Glomerular endothelial cell (primary cell): ENCODE results near the gene RIMOC1. TPM values are rescaled to one million over a fixed set of nuclear protein-coding genes. Genes with fewer than 3 reads are reported as not detected.

Source experiments
- DNase-seq: peaks from one replicate; pipeline ENCODE4 v3.0.0-alpha.2; 2011; ENCODE audit warnings: low read depth, low spot score; ENCODE audit errors: extremely low read depth
- total RNA-seq: library from RNA; depleted of rRNA; stranded (reverse); fragments of >200 nt; gene quantifications from 2 replicates; pipeline ENCODE4 v1.2.3, GENCODE V29; 2015

Gene RIMOC1
- total RNA-seq, result 14.8 and 20.9 TPM in 2 replicates

- DNase-seq, result peak; percentile 93
Observed at GRCh38 chr5:41903892-41904799, at the start of gene RIMOC1. RIMOC1 (plus strand) TSS chr5:41904344; CDS start chr5:41904368, 24 bp downstream.

DNA sequence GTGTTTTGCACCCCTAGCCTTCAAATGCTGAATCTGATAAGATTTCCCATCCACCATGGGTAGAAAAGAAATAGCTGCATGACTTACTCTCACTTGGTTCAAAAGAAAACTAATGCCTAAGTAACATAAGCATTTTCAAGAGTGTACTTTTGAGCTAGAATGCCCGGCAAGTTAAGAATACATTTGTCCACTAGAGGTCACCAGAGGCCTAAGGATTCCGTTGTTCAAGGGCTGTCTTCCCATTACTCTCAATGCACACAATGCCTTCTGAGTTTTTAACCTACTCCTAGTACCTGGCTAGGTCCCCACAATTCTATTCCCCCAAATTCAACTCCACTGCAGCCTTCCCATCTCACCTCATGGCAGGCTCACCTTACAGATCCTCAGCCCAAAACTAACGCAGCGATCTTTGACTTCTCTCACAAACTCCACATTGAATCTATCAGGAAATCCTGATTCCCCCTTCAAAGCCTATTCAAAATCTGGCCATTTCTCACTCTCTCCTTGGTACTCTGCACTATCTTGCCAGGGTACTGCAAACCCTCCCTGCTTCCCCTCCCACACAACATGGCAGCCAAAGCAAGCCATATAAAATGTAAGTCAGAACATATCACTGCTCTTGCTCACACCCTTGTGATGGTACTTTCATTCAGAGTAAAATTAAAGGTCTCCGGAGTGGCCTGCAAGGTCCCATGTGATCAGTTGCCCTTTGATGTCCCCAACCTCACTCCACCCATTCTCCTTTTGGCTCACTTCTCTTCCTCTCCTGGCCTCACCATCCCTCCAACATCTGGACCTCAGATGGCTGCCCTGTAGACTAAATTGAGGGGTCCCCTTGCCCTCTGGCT lies 47.3 kb upstream of the RIMOC1 start:
- peak; percentile 77 for DNase-seq

DNA sequence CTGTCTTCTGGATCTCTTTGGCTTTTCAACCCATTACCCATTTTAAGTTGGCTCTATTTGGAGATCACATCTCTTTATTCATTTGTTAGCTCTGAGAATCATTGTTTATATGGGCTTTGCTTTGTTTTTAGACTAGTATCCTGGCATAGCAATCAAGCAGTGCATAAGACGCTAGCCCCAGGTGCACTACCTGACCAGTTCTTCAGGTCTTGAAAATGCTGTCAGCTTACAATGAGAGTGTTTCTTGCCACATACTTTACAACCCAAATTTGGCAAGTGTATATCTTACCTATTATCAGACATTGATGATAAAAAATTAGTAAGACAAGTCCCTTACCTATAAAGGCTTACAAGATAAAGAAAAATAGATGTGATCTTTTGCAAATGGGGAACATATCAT lies 46.2 kb upstream of the RIMOC1 start:
- no peak for DNase-seq

- DNase-seq, result no peak
Observed at GRCh38 chr5:41858890-41859289, 45.3 kb upstream of the RIMOC1 start.

GRCh38 chr5:41863871-41864486 lies 40.2 kb upstream of the RIMOC1 start:
- DNase-seq, result no peak

- DNase-seq, result no peak
Observed at GRCh38 chr5:41869151-41869723, 34.9 kb upstream of the RIMOC1 start.

GRCh38 chr5:41869724-41870626 lies 34.2 kb upstream of the RIMOC1 start, which contains the start of gene OXCT1:
OXCT1 (minus strand) TSS chr5:41870425; CDS start chr5:41870358, 67 bp downstream.
- no peak for DNase-seq

DNA sequence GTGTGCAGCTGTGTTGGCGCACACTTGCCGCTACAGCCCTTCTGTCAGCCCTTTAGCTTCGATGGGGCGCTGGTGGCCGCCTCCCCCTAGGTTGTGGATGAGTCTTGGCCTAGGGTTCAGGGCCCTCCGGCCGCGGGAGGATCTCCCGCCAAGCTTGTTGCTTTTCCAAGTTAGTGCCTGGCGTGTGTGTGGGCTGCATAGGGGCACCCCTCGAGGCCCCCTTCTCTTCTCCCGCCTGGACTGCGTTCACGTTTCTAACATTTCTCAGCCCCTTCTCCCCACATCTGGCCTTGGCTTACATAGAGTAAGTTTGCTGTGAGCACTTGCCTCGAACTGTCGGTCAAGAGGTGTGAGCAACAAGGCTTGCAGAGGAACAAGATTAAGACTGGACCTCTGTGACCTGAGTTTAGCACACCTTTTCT lies 33.5 kb upstream of the RIMOC1 start:
- no peak for DNase-seq

DNA sequence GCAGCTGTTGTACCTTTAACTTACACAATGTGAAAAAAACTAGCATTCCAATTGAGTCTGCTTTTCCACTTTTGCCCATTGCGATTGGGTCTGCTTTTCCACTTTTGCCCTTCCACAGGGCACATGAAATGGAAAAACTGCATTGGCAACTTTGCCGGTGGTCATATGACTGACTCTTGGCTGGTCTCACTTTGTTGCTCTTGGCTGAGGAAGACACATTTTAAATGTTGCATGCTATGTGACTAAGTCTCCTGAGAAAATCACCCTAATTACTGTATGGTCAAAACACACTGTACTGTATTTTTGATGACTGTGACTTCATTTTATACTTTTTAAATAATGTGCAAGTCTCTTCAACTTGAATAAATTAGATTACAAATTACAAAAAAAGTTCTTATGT lies 32.3 kb upstream of the RIMOC1 start:
- DNase-seq, result no peak

DNA sequence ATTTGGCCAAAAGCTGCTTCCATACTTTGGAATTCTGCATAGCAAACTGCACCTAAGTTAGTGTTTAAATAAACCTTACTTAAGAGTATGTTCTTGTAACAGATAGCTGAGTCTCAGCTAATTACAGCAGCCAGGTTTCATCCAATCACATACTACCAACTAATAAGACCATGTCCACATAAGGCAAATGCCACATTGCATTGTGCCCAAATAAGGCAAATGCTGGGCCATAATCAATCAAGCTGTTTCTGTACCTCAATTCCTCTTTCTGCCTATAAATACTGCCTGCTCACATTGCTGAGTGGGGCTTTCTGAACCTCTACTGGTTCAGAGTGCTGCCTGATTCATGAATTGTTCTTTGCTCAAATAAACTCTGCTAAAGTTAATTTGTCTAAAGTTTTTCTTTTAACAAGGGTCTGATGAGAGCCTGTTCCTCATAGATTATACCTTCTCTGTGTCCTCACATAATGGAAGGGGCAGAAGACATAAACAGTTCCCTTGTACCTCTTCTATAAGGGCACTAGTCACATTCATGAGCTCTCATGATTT lies 29.6 kb upstream of the RIMOC1 start:
- DNase-seq, result no peak

DNA sequence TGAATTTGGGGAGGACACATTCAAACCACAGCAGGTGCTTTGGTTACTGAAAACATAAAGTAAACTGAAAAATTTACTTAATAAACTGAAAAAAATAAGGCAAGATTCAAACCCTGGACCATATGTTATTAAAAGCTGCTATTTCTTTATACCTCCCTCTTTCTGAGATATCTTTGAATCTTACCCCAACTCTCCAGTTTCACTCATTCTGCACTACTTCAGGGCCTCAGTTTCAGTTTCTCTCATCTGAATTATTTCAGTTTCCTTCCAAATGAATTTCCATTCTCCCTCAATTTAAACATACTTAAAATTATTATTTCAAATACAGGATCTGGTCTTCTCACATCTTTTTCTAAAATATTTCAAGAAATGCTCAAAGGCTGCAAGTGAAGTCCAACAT lies 29.0 kb upstream of the RIMOC1 start:
- DNase-seq, result no peak

DNA sequence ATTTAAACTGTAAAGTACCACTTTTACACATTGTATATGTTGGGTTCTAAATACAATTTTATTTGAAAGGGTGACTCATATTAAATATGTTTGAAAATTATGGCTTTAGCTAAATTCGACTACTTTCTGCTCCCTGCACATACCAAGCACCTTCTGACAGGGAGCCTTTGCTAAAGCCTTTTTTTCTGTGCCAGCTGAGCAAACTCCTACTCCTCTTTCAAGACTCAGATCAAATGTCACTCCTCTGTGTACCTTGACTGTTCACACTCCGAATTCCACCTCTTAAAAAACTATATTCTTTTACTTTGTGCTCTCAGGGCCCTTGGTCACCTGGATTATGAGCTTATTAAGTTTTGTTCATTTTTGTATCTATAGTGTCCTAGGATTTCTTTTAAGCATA lies 27.5 kb upstream of the RIMOC1 start:
- DNase-seq, result no peak

DNA sequence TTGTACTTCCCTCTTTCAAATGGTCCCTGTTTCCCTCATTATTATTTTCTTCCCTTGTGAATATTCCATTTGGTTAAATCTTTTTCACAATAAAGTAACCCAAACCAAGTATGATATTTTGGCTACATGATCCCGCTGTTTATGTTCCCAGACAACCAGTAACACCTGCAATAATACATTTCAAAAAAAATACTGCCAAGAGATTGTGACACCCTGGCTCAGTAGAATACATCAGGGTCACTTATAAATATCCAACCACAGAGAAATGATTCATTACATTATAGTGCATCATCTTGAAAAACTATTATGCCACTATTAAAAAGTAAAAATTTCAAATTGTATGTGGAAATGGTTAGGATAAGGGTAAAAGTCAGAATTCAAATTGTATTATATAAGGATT lies 26.7 kb upstream of the RIMOC1 start:
- no peak for DNase-seq

GRCh38 chr5:41878173-41878572 lies 26.0 kb upstream of the RIMOC1 start:
- no peak for DNase-seq

DNA sequence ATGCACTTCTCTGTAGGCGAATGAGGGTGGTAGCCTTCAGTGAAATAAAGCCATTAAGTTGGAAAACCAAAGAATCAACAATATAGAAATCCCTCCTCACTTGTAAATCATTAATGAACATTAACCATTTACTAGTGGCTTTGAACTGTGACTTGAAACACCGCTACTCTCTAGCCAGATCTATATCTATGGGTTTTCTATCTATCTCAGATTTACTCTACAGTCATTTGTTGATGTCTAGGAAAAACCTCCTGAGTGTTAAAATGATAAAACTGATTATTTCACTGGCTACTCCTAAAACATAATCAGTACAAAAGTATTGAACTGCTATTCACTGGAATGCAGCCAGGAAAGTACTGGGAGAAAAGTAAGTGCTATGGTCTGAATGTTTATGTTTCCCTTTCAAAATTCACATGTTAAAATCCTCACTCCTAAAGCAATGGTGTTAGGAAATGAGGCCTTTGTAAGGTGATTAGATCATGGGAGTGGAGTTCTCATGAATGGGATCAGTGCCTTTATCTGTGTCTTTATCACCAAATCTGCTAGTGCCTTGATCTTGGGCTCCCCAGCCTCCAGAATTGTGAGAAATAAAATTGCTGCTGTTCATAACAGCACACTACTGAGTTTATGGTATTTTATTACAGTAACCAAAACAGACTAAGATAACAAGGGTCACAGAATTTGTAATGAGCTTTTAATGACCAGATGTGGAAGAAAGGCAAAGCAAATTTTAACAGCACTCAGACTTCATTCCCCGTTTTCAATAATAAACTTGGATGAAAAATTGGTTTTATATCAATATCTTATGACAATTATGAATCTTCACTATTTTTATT lies 25.3 kb upstream of the RIMOC1 start:
- DNase-seq, result no peak

- DNase-seq, result no peak
Observed at GRCh38 chr5:41882765-41883164, 21.4 kb upstream of the RIMOC1 start.

DNA sequence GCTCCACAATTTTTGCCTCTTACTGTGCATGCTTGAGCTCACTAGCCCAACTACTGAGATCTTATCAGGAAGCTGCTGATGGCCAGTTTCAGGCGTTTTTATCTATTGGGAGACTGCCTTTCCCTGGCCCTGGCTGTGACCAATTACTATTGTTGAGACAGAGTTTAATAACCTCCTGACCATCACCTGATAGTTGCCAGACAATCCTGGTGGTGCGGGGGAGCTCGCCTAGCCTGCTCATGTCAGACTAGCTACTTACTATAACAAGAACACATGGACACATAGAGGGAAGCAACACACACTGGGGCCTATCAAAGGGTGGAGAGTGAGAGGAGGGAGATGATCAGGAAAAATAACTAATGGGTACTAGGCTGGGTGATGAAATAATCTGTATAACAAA lies 20.9 kb upstream of the RIMOC1 start:
- no peak for DNase-seq

- DNase-seq, result no peak
Observed at GRCh38 chr5:41883936-41884335, 20.2 kb upstream of the RIMOC1 start.

GRCh38 chr5:41885286-41885685 lies 18.9 kb upstream of the RIMOC1 start:
- no peak for DNase-seq
